Measurements from ENCODE around the gene C2CD2.
"Not testable (repeated sequence)": the region's sequence is repeated elsewhere in the genome, so short reads cannot be mapped to it uniquely, and the experiment has no call there.

C2CD2 gene

GRCh38 chr21:41953831-41954653 lies at the start of gene C2CD2:
TSS of gene C2CD2 (minus strand) at chr21:41954018. CDS start at chr21:41953648, 370 bp downstream.
- DNase-seq (ENCODE audit: low spot score) = peak; percentile 78

GRCh38 chr21:42003051-42003461 lies 49.2 kb upstream of the C2CD2 start:
- DNase-seq (ENCODE audit: low spot score) = no peak

DNA sequence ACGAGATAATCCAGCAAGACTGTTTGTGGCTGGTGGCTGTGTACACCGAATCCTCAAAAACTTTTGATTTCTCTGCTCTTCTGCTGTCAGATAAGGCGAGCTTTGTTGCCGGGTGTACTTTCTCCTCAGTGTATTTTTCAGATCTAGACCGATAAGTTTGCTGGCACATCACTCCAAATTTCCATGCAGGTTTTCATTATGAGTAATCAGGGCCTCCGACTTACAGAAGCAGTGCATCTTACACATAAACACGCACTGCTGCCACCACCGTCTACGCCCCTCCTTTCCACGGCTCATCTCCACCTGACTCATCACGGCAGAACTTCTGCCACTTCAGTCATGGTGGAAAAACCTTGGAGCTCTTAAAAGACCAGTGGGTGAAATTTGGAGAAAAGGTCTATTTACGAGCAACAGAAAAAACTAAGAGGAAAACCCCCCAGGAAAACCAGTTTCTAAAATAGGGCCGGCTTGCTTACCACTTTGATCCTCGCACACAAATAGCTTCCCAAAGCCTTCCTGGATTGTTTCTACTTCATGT lies 48.7 kb upstream of the C2CD2 start:
- no peak for DNase-seq (ENCODE audit: low spot score)

DNA sequence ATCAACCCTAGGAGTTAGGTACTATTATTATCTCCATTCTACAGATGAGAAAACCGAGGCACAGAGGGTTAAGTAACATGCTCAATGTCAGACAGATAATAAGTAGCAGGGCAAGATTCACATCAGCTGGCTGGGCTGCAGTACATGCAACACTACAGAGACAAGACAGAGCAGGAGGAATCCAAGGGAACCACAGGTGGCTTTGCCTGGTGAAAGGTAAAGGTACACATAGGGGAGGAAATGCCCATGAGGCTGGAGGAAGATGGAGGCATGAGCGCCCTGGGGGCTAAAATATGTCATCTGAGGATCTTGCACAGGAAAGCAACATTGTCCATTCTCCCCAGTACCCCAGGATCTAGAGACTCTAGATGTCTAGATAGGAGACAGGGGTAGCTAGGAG lies 48.0 kb upstream of the C2CD2 start:
- DNase-seq (ENCODE audit: low spot score) = no peak

GRCh38 chr21:42000908-42001307 lies 47.1 kb upstream of the C2CD2 start:
- DNase-seq (ENCODE audit: low spot score) = no peak

- DNase-seq (ENCODE audit: low spot score) = no peak
These were observed 43.8 kb upstream of the C2CD2 start for GRCh38 chr21:41997657-41998056.

DNA sequence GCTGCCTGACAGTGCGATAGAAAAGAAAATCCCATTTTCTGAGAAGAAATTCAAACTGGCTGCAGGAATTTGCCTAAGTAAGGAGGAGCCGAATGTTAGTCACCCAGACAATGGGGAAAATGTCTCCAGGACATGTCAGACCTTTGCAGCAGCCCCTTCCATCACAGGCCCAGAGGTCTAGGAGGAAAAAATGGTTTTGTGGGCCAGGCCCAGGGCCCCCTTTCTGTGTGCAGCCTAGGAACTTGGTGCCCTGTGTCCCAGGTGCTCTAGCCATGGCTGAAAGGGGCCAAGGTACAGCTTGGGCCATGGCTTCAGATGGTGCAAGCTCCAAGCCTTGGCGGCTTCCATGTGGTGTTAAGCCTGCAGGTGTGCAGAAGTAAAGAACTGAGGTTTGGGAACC lies 41.8 kb upstream of the C2CD2 start:
- DNase-seq (ENCODE audit: low spot score) = no peak

- DNase-seq (ENCODE audit: low spot score) = not testable (repeated sequence)
These were observed 40.8 kb upstream of the C2CD2 start for GRCh38 chr21:41994613-41995012.

GRCh38 chr21:41993744-41994143 lies 39.9 kb upstream of the C2CD2 start:
- DNase-seq (ENCODE audit: low spot score) = no peak

DNA sequence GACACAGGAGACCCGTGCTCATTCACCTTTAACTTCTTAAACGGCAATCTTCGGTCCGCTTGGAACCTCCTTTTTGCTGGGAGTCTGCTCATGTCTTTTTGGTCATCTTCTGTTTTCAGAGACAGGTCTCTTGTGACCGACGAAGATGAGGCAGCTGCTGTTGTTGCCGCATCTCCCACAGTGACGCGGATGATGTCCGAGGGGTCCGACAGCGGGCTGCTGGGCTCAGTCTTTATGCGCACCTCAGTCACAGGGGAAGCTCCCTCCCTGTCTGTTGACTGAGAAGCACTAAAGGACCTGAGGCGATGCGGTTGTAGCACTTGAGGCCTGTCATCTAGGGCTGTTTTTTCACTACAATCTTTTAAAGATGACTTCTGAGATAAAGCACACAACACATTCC lies 38.8 kb upstream of the C2CD2 start:
- no peak for DNase-seq (ENCODE audit: low spot score)

GRCh38 chr21:41991659-41992058 lies 37.8 kb upstream of the C2CD2 start:
- no peak for DNase-seq (ENCODE audit: low spot score)

DNA sequence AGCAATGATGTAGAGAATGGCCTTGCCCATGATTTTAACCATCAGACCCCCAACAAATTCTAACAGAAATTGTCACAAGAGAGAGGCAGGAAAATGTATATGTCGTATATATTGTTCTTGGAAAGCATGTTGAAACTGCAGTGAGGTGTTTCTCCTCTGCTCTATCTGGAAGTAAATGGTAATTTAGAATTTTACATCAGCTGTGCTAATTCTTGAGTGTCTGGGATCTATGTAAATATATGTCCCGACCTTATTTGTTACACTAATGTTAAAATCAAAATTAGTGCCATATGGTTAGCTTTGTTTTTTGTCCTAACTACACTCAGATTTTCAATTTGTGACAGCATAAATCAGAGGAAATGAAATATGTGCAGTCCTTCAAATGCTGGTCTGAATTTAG lies 35.9 kb upstream of the C2CD2 start:
- no peak for DNase-seq (ENCODE audit: low spot score)

GRCh38 chr21:41987310-41987709 lies 33.5 kb upstream of the C2CD2 start:
- DNase-seq (ENCODE audit: low spot score) = no peak

DNA sequence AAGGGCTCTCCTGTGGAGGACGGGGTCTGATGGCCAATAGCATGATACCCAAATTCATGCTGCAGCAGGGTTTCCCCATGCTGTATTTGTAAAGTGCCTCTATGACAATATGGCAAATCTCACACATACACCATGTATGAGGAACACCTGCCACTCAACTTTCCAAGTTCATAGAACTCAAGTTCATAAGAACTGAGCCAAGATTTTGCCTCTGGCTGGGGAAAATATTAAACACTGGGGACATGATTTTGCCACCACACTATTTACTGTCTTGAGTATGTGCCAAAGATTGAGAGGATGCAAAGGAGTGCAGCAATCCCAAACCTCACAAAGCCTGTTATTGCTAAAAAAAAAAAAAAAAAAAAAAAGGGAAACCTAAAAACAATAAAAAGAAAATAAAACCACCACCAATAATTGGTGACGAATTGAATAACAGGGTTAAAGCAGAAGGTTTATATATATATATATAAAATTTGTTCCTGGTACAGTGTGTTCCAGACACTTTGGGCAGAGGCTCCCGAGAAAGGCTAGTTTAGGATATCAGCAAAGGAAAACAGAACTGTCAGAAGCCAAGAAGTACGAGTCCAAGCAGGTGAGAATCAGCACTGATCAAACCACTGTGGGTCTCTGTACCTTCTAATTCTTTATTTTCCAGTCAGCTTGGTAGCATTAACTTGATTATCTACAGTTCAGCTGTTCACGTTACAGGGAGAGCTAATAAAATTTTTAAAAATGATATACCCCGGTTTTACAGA lies 32.0 kb upstream of the C2CD2 start:
- DNase-seq (ENCODE audit: low spot score) = no peak

GRCh38 chr21:41983229-41983628 lies 29.4 kb upstream of the C2CD2 start:
- no peak for DNase-seq (ENCODE audit: low spot score)

GRCh38 chr21:41980561-41980960 lies 26.7 kb upstream of the C2CD2 start:
- DNase-seq (ENCODE audit: low spot score) = no peak

- DNase-seq (ENCODE audit: low spot score) = no peak
These were observed 26.0 kb upstream of the C2CD2 start for GRCh38 chr21:41979751-41980369.

- DNase-seq (ENCODE audit: low spot score) = no peak
These were observed 25.5 kb upstream of the C2CD2 start for GRCh38 chr21:41979335-41979734.

- DNase-seq (ENCODE audit: low spot score) = no peak
These were observed 23.5 kb upstream of the C2CD2 start for GRCh38 chr21:41977034-41977950.

DNA sequence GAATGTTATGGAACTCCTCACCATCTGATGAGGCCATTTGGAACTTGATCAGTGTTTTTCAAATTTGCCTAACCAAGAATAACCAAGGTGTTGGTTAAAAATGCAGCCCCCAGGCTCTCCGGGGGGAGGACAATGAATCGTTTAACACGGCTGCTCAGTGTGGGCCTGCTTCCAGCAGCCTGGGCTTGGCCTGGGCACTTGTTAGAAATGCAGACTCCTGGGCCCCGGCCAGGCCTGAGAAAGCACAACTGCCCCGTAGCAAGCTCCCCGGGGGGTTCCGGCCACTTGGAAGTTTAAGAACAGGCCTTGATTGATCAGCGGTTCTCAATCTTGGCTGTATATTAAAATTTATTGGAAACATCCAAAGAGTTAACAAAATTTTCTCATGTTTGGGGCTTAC lies 22.8 kb upstream of the C2CD2 start:
- no peak for DNase-seq (ENCODE audit: low spot score)

DNA sequence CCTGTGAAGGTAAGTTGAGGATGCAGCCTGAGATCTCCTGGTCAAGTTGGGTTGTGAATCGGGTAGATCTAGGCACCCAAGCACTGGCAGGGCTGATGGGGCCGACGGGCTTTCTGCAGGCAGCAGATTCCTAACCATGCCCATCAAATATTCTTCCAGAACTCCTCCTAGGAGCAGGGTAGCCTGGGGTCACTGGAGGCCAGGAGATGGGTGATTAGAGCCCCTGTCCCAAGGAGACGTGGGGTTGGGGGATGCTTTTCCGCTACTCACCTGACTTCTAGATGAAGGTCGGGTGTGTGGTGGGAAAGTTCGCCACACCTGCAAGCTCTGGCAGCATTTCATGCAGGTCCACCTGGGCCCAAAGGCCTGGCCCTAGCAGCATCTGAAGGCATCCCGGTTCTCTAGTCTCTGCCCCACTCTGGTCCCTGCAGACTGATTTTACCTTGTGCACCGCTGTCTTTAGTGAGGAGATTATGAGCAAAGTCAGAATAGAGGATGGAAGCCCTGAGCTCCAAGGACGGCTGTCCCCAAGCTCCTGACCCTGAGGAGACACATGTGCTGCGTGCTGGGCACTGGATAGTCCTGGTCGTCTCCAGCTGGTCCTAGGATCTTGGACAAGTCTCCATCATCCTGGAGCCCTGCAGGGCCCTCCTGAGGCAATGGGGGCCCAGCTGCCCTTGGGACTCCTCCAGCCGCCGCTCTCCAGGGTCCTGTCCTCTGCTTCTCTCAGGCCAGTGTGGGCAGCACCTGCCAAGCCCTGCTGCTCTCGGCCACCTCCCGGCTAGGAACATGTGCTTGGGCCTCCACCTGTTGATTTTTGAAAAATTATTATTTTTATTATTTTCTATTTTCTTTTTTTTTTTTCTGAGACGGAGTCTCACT lies 21.8 kb upstream of the C2CD2 start:
- no peak for DNase-seq (ENCODE audit: low spot score)
